K562 (cell line): ENCODE data around the gene MYB. TPM values are rescaled to one million over a fixed set of nuclear protein-coding genes. Genes with fewer than 3 reads are reported as not detected.

Source experiments
- ARID3A ChIP-seq: IDR thresholded peaks from 2 replicates; pipeline ENCODE4 v1.6.1; 2012; ENCODE audit warnings: low read depth, low read length, improper control_type of control experiment, borderline replicate concordance
- BACH1 ChIP-seq: fragments of 200-800 bp; sonication (Bioruptor generic); IDR thresholded peaks from 2 replicates; pipeline ENCODE4 v1.6.1; 2016; ENCODE audit warnings: missing genetic modification characterization, missing compliant biosample characterization
- CSDE1 ChIP-seq, 2 experiments: fragments of 450-650 bp; IDR thresholded peaks; 2 replicates each; pipeline ENCODE4 v1.6.1; 2016; ENCODE audit warnings: mild to moderate bottlenecking in 1 of 2
- E2F8 ChIP-seq: fragments of 450-650 bp; IDR thresholded peaks from 2 replicates; pipeline ENCODE4 v1.7.1; 2018; ENCODE audit warnings: mild to moderate bottlenecking, low read depth; ENCODE audit not compliant: partially characterized antibody
- ESRRA ChIP-seq: fragments of 450-650 bp; IDR thresholded peaks from 2 replicates; pipeline ENCODE4 v1.6.1; 2014; ENCODE audit warnings: low read depth, mild to moderate bottlenecking, moderate library complexity, borderline replicate concordance
- GATAD2B ChIP-seq: fragments of 450-650 bp; IDR thresholded peaks from 2 replicates; pipeline ENCODE4 v1.6.1; 2017; ENCODE audit warnings: mild to moderate bottlenecking, borderline replicate concordance
- HINFP ChIP-seq: fragments of 450-650 bp; conservative IDR thresholded peaks from 2 replicates; pipeline ENCODE4 v1.6.1; 2016; ENCODE audit warnings: missing genetic modification characterization, low read depth, mild to moderate bottlenecking, control low read depth, missing compliant biosample characterization
- RB1 ChIP-seq: fragments of 450-650 bp; IDR thresholded peaks from 2 replicates; pipeline ENCODE4 v1.6.1; 2017; ENCODE audit warnings: low read depth, mild to moderate bottlenecking
- RHOXF2B ChIP-seq: fragments of 250-450 bp; sonication (Bioruptor Pico); conservative IDR thresholded peaks from 2 replicates; pipeline ENCODE4 v1.5.1; 2021
- SFPQ ChIP-seq: fragments of 200-400 bp; formaldehyde crosslinking; IDR thresholded peaks from 2 replicates; pipeline ENCODE4 v1.6.1; 2017; ENCODE audit warnings: mild to moderate bottlenecking, low read depth, low read length, moderate library complexity
- STAT5A ChIP-seq: IDR thresholded peaks from 2 replicates; pipeline ENCODE4 v1.6.1; 2012; ENCODE audit warnings: low read length, inconsistent platforms, borderline replicate concordance
- TAF1 ChIP-seq: IDR thresholded peaks from 2 replicates; pipeline ENCODE4 v1.6.1; 2011; ENCODE audit warnings: mild to moderate bottlenecking, low read length, moderate library complexity; ENCODE audit not compliant: insufficient read depth, control insufficient read depth, severe bottlenecking; ENCODE audit errors: extremely low read depth
- polyA plus RNA-seq, 8 experiments: library from polyadenylated mRNA; depleted of rRNA in 4 of 8; stranded (reverse) in 5 of 8; unstranded in 3 of 8; fragments of >200 nt; fragmentation: Nextera tagmentation in 2 of 8; fragmentation: Illumina TruSeq in 1 of 8; extraction: Ambion mirVana in 2 of 8; extraction: Trizol in 1 of 8; gene quantifications; 2 replicates each; pipeline versions ENCODE4 v1.2.1 to v1.2.3, GENCODE V29; 2011 to 2014; ENCODE audit warnings: inconsistent platforms in 1 of 8, missing spikeins in 1 of 8
- total RNA-seq, 7 experiments: library from RNA; depleted of rRNA in 6 of 7; stranded (reverse); fragments of >200 nt in 6 of 7; fragmentation: Illumina TruSeq in 2 of 7; extraction: Trizol in 2 of 7; gene quantifications; 2 replicates each; pipeline versions ENCODE4 v1.2.1 to v1.2.3, GENCODE V29; 2011 to 2021; ENCODE audit warnings: low replicate concordance in 1 of 7

MYB gene
- total and polyA plus RNA-seq, 9 of the 15 experiments (the other 6 are each of a cell fraction or from before 2014, with no cell fraction given), result 35.8 to 218 (median 140) TPM

- TF ChIP-seq E2F8 (peak; percentile 14), GATAD2B (0 out of 2 replicates have a peak, but pooled peaks have one; percentile 5), RHOXF2B (CRISPR knock-in tag) (no peak), STAT5A (0 out of 2 replicates have a peak, but pooled peaks have one; percentile 11), ARID3A (0 out of 2 replicates have a peak, but pooled peaks have one; percentile 68), RB1 (no peak), TAF1 (no peak), BACH1 (tag) (peak; percentile 70; the same call in 1 of the 2 replicates), ESRRA (no peak), HINFP (tag) (peak; percentile 55; the same call in 1 of the 2 replicates), SFPQ (no peak), CSDE1 (IDR thresholded peaks at IDR 0.05) (no peak)
Measured at GRCh38 chr6:135145063-135145800, 35.9 kb upstream of the MYB start (continued).
